Heart left ventricle (tissue), 16 donors: Measurements from ENCODE around the gene ANKRD11. TPM values are rescaled to one million over a fixed set of nuclear protein-coding genes. Genes with fewer than 3 reads are reported as not detected.
A peak's percentile ranks its signal among the peaks of the same experiment; 100 is the strongest.
"Not testable (repeated sequence)": the region's sequence is repeated elsewhere in the genome, so short reads cannot be mapped to it uniquely, and the experiment has no call there.

Experiments used
- ATAC-seq, 4 donors: fragments of 200-7000 bp; cut with Tn5 transposase; one replicate each; pipeline ENCODE4 v1.9.1; 2020 to 2022; ENCODE audit warnings: moderate library complexity in 4 of 4, mild to moderate bottlenecking in 3 of 4, moderate number of reproducible peaks in 1 of 4
- DNase-seq, 5 donors: peaks; one replicate each; pipeline ENCODE4 v3.0.0-alpha.2; 2020
- H3K27ac ChIP-seq, 12 donors: fragments of 200-600 bp; sonication (generic) in 4 of 12; one replicate each; pipeline versions ENCODE4 v1.5.0 to v1.8.0; 2016 to 2022; ENCODE audit warnings: mild to moderate bottlenecking in 2 of 12
- H3K27me3 ChIP-seq, 9 donors: fragments of 200-600 bp; sonication (generic) in 2 of 9; one replicate each; pipeline versions ENCODE4 v1.5.1 to v1.8.0; 2016 to 2022; ENCODE audit warnings: mild to moderate bottlenecking in 3 of 9
- H3K36me3 ChIP-seq, 9 donors: fragments of 200-600 bp; sonication (generic) in 2 of 9; one replicate each; pipeline versions ENCODE4 v1.5.0 to v1.8.0; 2018 to 2022; ENCODE audit warnings: mild to moderate bottlenecking in 2 of 9
- H3K4me1 ChIP-seq, 12 donors: fragments of 200-600 bp; sonication (generic) in 4 of 12; one replicate each; pipeline versions ENCODE4 v1.5.0 to v1.8.0; 2016 to 2022; ENCODE audit warnings: mild to moderate bottlenecking in 3 of 12
- H3K4me3 ChIP-seq, 12 donors: fragments of 200-600 bp; sonication (generic) in 4 of 12; one replicate each; pipeline versions ENCODE4 v1.5.0 to v1.8.0; 2017 to 2022; ENCODE audit warnings: mild to moderate bottlenecking in 9 of 12, moderate library complexity in 4 of 12
- H3K9me3 ChIP-seq, 12 donors: fragments of 200-600 bp; sonication (generic) in 4 of 12; one replicate each; pipeline versions ENCODE4 v1.5.0 to v1.8.0; 2016 to 2022; ENCODE audit warnings: mild to moderate bottlenecking in 1 of 12
- CTCF ChIP-seq, 12 donors: fragments of 200-600 bp; sonication (generic) in 4 of 12; IDR thresholded peaks; one replicate each; pipeline versions ENCODE4 v1.5.0 to v1.8.0; 2018 to 2022; ENCODE audit warnings: antibody characterized with exemption in 12 of 12, mild to moderate bottlenecking in 5 of 12
- POLR2A ChIP-seq, 2 donors: fragments of 450-650 bp; IDR thresholded peaks; one replicate each; pipeline ENCODE4 v1.6.1; 2017; ENCODE audit warnings: antibody characterized with exemption in 2 of 2, mild to moderate bottlenecking in 2 of 2, moderate library complexity in 2 of 2
- WGBS, 4 donors: extraction: QIAGEN DNeasy Blood & Tissue Kit in 2 of 4; methylation state at CpG; one replicate each; pipeline versions ENCODE4 v1.1.5 to v1.1.7; 2013 to 2018; 5-methylcytosine and 5-hydroxymethylcytosine counted together
- intact Hi-C, 10 donors: fragments of 100-400 bp; cut with DNase I; formaldehyde crosslinking; loops; one replicate each; pipeline versions ENCODE4 v1.11.1 to v1.14.2; 2022
- polyA plus RNA-seq, 2 donors: library from polyadenylated mRNA; stranded (reverse); fragments of 200-250 nt; gene quantifications; one replicate each; pipeline ENCODE4 v1.2.3, GENCODE V29; 2013
- total RNA-seq, 9 donors: library from RNA; depleted of rRNA in 2 of 9; stranded (reverse); fragments of >200 nt in 2 of 9; fragmentation: NEBNext Ultra II Directional in 3 of 9; extraction: Animal tissue kit (Norgen Biotek cat#: 25700) in 3 of 9; gene quantifications; one replicate each; pipeline versions ENCODE4 v1.1.0 to v1.2.4, GENCODE V29; 2016 to 2023
- donor health status: ischemic (EF 13 %, LVEDD 7.1; RV severe dilation, severe dysfunction).
- donor health status: healthy with polysubstance abuse.
- donor health status: DM: no; HTN: yes; CAD: no.
- donor health status: DM: no; HTN: no; CAD: no.
- donor health status: ischemic (EF 25% LVEDD 6.9; RV normal size, moderate dysfunction).
- donor health status: ischemic (EF 25% LVEDD 5.7; RV mildly dilated, moderate dysfunction).
- donor health status: healthy.
- donor health status: DM: yes; HTN: yes; CAD: no.
- donor health status: ischemic (EF 35%, LVEDD 5.7; RV mildly dilated, moderate dysfunction).
- donor health status: nonischemic (EF 11% LVEDD 7.7; RV severe dilation, severe dysfunction).
- donor health status: DM: yes; HTN: yes; CAD: no.
- donor health status: PGD.
- donor health status: ischemic (EF 29% LVEDD 5.4; RV normal size, mild dysfunction).
- donor health status: nonischemic (EF 23%, LVEDD 6.1; RV moderate dilation, normal function).

Gene ANKRD11
- total and polyA plus RNA-seq, 11 donors: 53.6 to 123 (median 67.7) TPM

- no peak for DNase-seq
- TF ChIP-seq POLR2A (IDR thresholded peaks at IDR 0.05) (no peak), CTCF (IDR thresholded peaks at IDR 0.05) (no peak)
- WGBS, 4 donors: 94 to 96% (median 95%) methylated on average over 10 of the region's 10 CpGs
- ATAC-seq: no peak
- Histone ChIP-seq H3K4me1 (peaks cover 0 to 15% (median 11%) of the 10 kb centered on the region in 12 donors), H3K27me3 (peaks cover 0 to 21% (median 6%) of the 10 kb centered on the region in 9 donors), H3K4me3 (no peak overlapping the region), H3K27ac (no peak overlapping the region), H3K36me3 (no peaks in the 10 kb centered on the region), H3K9me3 (peaks cover 0 to 10% (median 0%) of the 10 kb centered on the region in 12 donors)
- intact Hi-C loops: no loop called here
These were observed 236.6 kb downstream of the ANKRD11 start for GRCh38 chr16:89253548-89254287.

- intact Hi-C loops: loop anchor here in 1 of 10 donors (10.0 kb wide), 2 partner anchors 316 to 396 kb away; partner anchors contain the start of gene RPL13
- H3K4me3 ChIP-seq: peak overlapping the region in 10 of 12 donors; percentile 44 to 66 (median 52)
- H3K27me3 ChIP-seq: peaks cover 0 to 14% (median 0%) of the 10 kb centered on the region in 9 donors
- H3K36me3 ChIP-seq: no peaks in the 10 kb centered on the region
- WGBS, 4 donors: 55 to 72% (median 60%) methylated on average over 53 to 69 of the region's 69 CpGs
- peaks cover 0 to 15% (median 0%) of the 10 kb centered on the region in 12 donors for H3K9me3 ChIP-seq
- H3K27ac ChIP-seq: no peak overlapping the region
- peak in 1 of 5 donors; percentile 64 for DNase-seq
- peaks cover 0 to 11% (median 6%) of the 10 kb centered on the region in 12 donors for H3K4me1 ChIP-seq
- no peak for TF ChIP-seq POLR2A (IDR thresholded peaks at IDR 0.05)
- no peak for ATAC-seq
These were observed 242.0 kb downstream of the ANKRD11 start for GRCh38 chr16:89248196-89248982.

GRCh38 chr16:89247734-89248075 is 242.7 kb downstream of the ANKRD11 start:
- not testable (repeated sequence) for H3K36me3 ChIP-seq, DNase-seq
- Histone ChIP-seq H3K9me3 (peaks cover 0 to 15% (median 0%) of the 10 kb centered on the region in 12 donors), H3K4me3 (peak overlapping the region; percentile 38 to 66 (median 52)), H3K4me1 (peaks cover 0 to 11% (median 6%) of the 10 kb centered on the region in 12 donors), H3K27ac (peak overlapping the region in 1 of 12 donors; percentile 31), H3K27me3 (peaks cover 0 to 14% (median 0%) of the 10 kb centered on the region in 9 donors)
- intact Hi-C loops: loop anchor here in 1 of 10 donors (10.0 kb wide), 2 partner anchors 317 to 397 kb away; partner anchors contain the start of gene RPL13
- 2 to 4% (median 2%) methylated on average over 22 to 45 of the region's 45 CpGs for WGBS, 4 donors
- ATAC-seq: peak in 1 of 4 donors; percentile 13

GRCh38 chr16:89246903-89247733 is 243.2 kb downstream of the ANKRD11 start:
- 2 to 11% (median 6%) methylated on average over 18 to 78 of the region's 78 CpGs for WGBS, 4 donors
- Histone ChIP-seq H3K4me3 (peak overlapping the region; percentile 38 to 66 (median 52)), H3K4me1 (peaks cover 0 to 11% (median 6%) of the 10 kb centered on the region in 12 donors), H3K27ac (peak overlapping the region in 4 of 12 donors; percentile 12 to 33 (median 27)), H3K27me3 (peaks cover 0 to 14% (median 0%) of the 10 kb centered on the region in 9 donors), H3K36me3 (no peaks in the 10 kb centered on the region), H3K9me3 (peaks cover 0 to 15% (median 0%) of the 10 kb centered on the region in 12 donors)
- intact Hi-C loops: loop anchor here in 1 of 10 donors (10.0 kb wide), 2 partner anchors 318 to 398 kb away; partner anchors contain the start of gene RPL13
- ATAC-seq (peak; percentile 89 to 97 (median 96)), DNase-seq (peak; percentile 81 to 96 (median 88))
- TF ChIP-seq CTCF (IDR thresholded peaks at IDR 0.05) (no peak), POLR2A (IDR thresholded peaks at IDR 0.05) (no peak)
